Measurements from ENCODE around the gene FAM221B. TPM values are rescaled to one million over a fixed set of nuclear protein-coding genes. Genes with fewer than 3 reads are reported as not detected.

Gene FAM221B
- total RNA-seq, 4 donors from 2014 or later = not detected

- Histone ChIP-seq H3K4me1 (peaks cover 26% of the 10 kb centered on the region), H3K27ac (no peak overlapping the region), H3K36me3 (no peaks in the 10 kb centered on the region), H3K4me3 (no peak overlapping the region), H3K9me3 (no peaks in the 10 kb centered on the region), H3K27me3 (no peaks in the 10 kb centered on the region)
- no peak for DNase-seq (ENCODE audit: low spot score in 2 of 2)
- no peak for TF ChIP-seq POLR2AphosphoS5 (IDR thresholded peaks at IDR 0.05)
- no peak for TF ChIP-seq CTCF (IDR thresholded peaks at IDR 0.05)
- no peak for TF ChIP-seq EP300 (IDR thresholded peaks at IDR 0.05)
- no peak for TF ChIP-seq POLR2A (IDR thresholded peaks at IDR 0.05)
These were observed 5.6 kb downstream of the FAM221B start for GRCh38 chr9:35822926-35823325.

- no peak for TF ChIP-seq EP300 (IDR thresholded peaks at IDR 0.05)
- TF ChIP-seq POLR2AphosphoS5 (IDR thresholded peaks at IDR 0.05) = no peak
- TF ChIP-seq CTCF (IDR thresholded peaks at IDR 0.05) = no peak
- TF ChIP-seq POLR2A (IDR thresholded peaks at IDR 0.05) = no peak
- H3K4me3 ChIP-seq = no peak overlapping the region
- no peak for DNase-seq (ENCODE audit: low spot score in 2 of 2)
- no peaks in the 10 kb centered on the region for H3K27me3 ChIP-seq
- no peaks in the 10 kb centered on the region for H3K36me3 ChIP-seq
- peaks cover 12% of the 10 kb centered on the region for H3K4me1 ChIP-seq
- no peak overlapping the region for H3K27ac ChIP-seq
- H3K9me3 ChIP-seq = no peaks in the 10 kb centered on the region
These were observed 8.5 kb downstream of the FAM221B start for GRCh38 chr9:35820076-35820475.

GRCh38 chr9:35818341-35818740 lies 10.2 kb downstream of the FAM221B start:
- H3K36me3 ChIP-seq = no peaks in the 10 kb centered on the region
- 81% methylated on average over 3 of the region's 3 CpGs for WGBS
- DNase-seq (ENCODE audit: low spot score in 2 of 2) = no peak
- TF ChIP-seq POLR2AphosphoS5 (IDR thresholded peaks at IDR 0.05) (no peak), EP300 (IDR thresholded peaks at IDR 0.05) (no peak), POLR2A (IDR thresholded peaks at IDR 0.05) (no peak), CTCF (IDR thresholded peaks at IDR 0.05) (no peak)
- peaks cover 17% of the 10 kb centered on the region for H3K4me1 ChIP-seq
- no peaks in the 10 kb centered on the region for H3K27me3 ChIP-seq
- no peaks in the 10 kb centered on the region for H3K9me3 ChIP-seq
- H3K27ac ChIP-seq = no peak overlapping the region
- no peak overlapping the region for H3K4me3 ChIP-seq

- Histone ChIP-seq H3K4me1 (peaks cover 31% of the 10 kb centered on the region), H3K4me3 (no peak overlapping the region), H3K36me3 (no peaks in the 10 kb centered on the region), H3K27me3 (no peaks in the 10 kb centered on the region), H3K9me3 (no peaks in the 10 kb centered on the region), H3K27ac (no peak overlapping the region)
- WGBS = 68% methylated on average over 1 of the region's 1 CpG
- DNase-seq (ENCODE audit: low spot score in 2 of 2) = no peak
- no peak for TF ChIP-seq CTCF (IDR thresholded peaks at IDR 0.05)
These were observed 11.8 kb downstream of the FAM221B start for GRCh38 chr9:35816708-35817107.

- Histone ChIP-seq H3K4me3 (peak within 1 kb of the TSS; percentile 72), H3K4me1 (peaks cover 36% of the 10 kb centered on the region), H3K9me3 (no peaks in the 10 kb centered on the region), H3K27ac (peak within 1 kb of the TSS; percentile 92), H3K27me3 (no peaks in the 10 kb centered on the region), H3K36me3 (no peaks in the 10 kb centered on the region)
- TF ChIP-seq POLR2AphosphoS5 (IDR thresholded peaks at IDR 0.05) = peak in 1 of 3 donors; percentile 72
- no peak for TF ChIP-seq CTCF (IDR thresholded peaks at IDR 0.05)
- TF ChIP-seq POLR2A (IDR thresholded peaks at IDR 0.05) = peak; percentile 56 to 76
- peak; percentile 97 to 98 for DNase-seq (ENCODE audit: low spot score in 2 of 2)
- under 1% methylated on average over 22 of the region's 52 CpGs for WGBS
These were observed 13.5 kb downstream of the FAM221B start, which contains the start of gene HINT2 for GRCh38 chr9:35814841-35815543. Gene HINT2, minus strand, starts transcription at chr9:35815042. Its CDS starts 63 bp downstream, at chr9:35814979.
